GM19035 (cell line): ENCODE measurements around the gene TMEM42.
"Not testable (repeated sequence)": the region's sequence is repeated elsewhere in the genome, so short reads cannot be mapped to it uniquely, and the experiment has no call there.

ENCODE experiments used
- ATAC-seq: cut with Tn5 transposase; IDR thresholded peaks from one replicate; pipeline ENCODE4 v1.9.1; 2021; ENCODE audit not compliant: unreplicated experiment

TMEM42 gene

GRCh38 chr3:44861412-44862225 lies at the start of gene TMEM42:
TSS of gene TMEM42 (plus strand) at chr3:44861912. CDS start at chr3:44861925, 13 bp downstream.
- ATAC-seq: peak; percentile 94

- ATAC-seq: no peak
Measured at GRCh38 chr3:44814751-44815150, 47.0 kb upstream of the TMEM42 start.

GRCh38 chr3:44816334-44816733 lies 45.4 kb upstream of the TMEM42 start:
- ATAC-seq: not testable (repeated sequence)

- not testable (repeated sequence) for ATAC-seq
Measured at GRCh38 chr3:44821206-44821605, 40.5 kb upstream of the TMEM42 start.

- ATAC-seq: no peak
Measured at GRCh38 chr3:44825264-44825925, 36.3 kb upstream of the TMEM42 start.

- ATAC-seq: no peak
Measured at GRCh38 chr3:44827196-44827595, 34.5 kb upstream of the TMEM42 start.

GRCh38 chr3:44831232-44831631 lies 30.5 kb upstream of the TMEM42 start:
- ATAC-seq: no peak

- ATAC-seq: no peak
Measured at GRCh38 chr3:44832032-44832431, 29.7 kb upstream of the TMEM42 start.

- ATAC-seq: no peak
Measured at GRCh38 chr3:44832965-44833364, 28.7 kb upstream of the TMEM42 start.

- no peak for ATAC-seq
Measured at GRCh38 chr3:44833394-44833793, 28.3 kb upstream of the TMEM42 start.

GRCh38 chr3:44835684-44836083 lies 26.0 kb upstream of the TMEM42 start:
- ATAC-seq: no peak

- ATAC-seq: no peak
Measured at GRCh38 chr3:44842376-44842775, 19.3 kb upstream of the TMEM42 start.

- ATAC-seq: no peak
Measured at GRCh38 chr3:44845528-44846520, 15.9 kb upstream of the TMEM42 start.

- no peak for ATAC-seq
Measured at GRCh38 chr3:44848634-44849033, 13.1 kb upstream of the TMEM42 start.

- not testable (repeated sequence) for ATAC-seq
Measured at GRCh38 chr3:44856663-44857062, 5.0 kb upstream of the TMEM42 start.

- ATAC-seq: no peak
Measured at GRCh38 chr3:44860117-44860516, 1.6 kb upstream of the TMEM42 start.

- ATAC-seq: peak; percentile 38
Measured at GRCh38 chr3:44862226-44862637, 520 bp downstream of the TMEM42 start.

GRCh38 chr3:44865272-44866035 lies 3.7 kb downstream of the TMEM42 start:
- no peak for ATAC-seq

- ATAC-seq: no peak
Measured at GRCh38 chr3:44867421-44868111, 5.9 kb downstream of the TMEM42 start.
